Keratinocyte (primary cell): Measurements from ENCODE around the gene PLG. TPM values are rescaled to one million over a fixed set of nuclear protein-coding genes. Genes with fewer than 3 reads are reported as not detected.
A peak's percentile ranks its signal among the peaks of the same experiment; 100 is the strongest.

ENCODE experiments used
- DNase-seq: peaks from one replicate; pipeline ENCODE4 v3.0.0-alpha.2; 2011; ENCODE audit warnings: low read depth, missing footprints, low spot score
- FAIRE-seq: peaks from 2 replicates; lab custom pipeline; 2011; peaks lifted over from hg19 to GRCh38; lab: Jason Lieb, UNC
- H2AFZ ChIP-seq: 2 replicates; pipeline ENCODE4 v1.6.0; 2012; ENCODE audit warnings: low read length, control low read depth, inconsistent platforms; ENCODE audit not compliant: control insufficient read depth
- H3K27ac ChIP-seq: 2 replicates; pipeline ENCODE4 v1.5.1; 2011; ENCODE audit warnings: low read length; ENCODE audit not compliant: control insufficient read depth, insufficient read depth
- H3K27me3 ChIP-seq: 3 replicates; pipeline ENCODE4 v1.6.0; 2011; ENCODE audit warnings: low read length; ENCODE audit not compliant: control insufficient read depth, insufficient read depth; ENCODE audit errors: extremely low read depth
- H3K36me3 ChIP-seq, 2 experiments: 2 replicates in 1 of 2; 3 replicates in 1 of 2; pipeline ENCODE4 v1.5.1; 2011; ENCODE audit warnings: low read length in 2 of 2, mild to moderate bottlenecking in 1 of 2; ENCODE audit not compliant: control insufficient read depth in 2 of 2, insufficient read depth in 2 of 2; ENCODE audit errors: extremely low read depth in 1 of 2
- H3K4me1 ChIP-seq: 3 replicates; pipeline ENCODE4 v1.5.1; 2011; ENCODE audit warnings: low read length; ENCODE audit not compliant: control insufficient read depth, insufficient read depth; ENCODE audit errors: extremely low read depth
- H3K4me2 ChIP-seq: 3 replicates; pipeline ENCODE4 v1.6.0; 2011; ENCODE audit warnings: low read depth, low read length; ENCODE audit not compliant: control insufficient read depth, insufficient read depth; ENCODE audit errors: extremely low read depth
- H3K4me3 ChIP-seq, 3 experiments: fragments of 200-600 bp in 1 of 3; sonication (generic) in 1 of 3; 2 replicates in 2 of 3; 3 replicates in 1 of 3; pipeline ENCODE4 v1.5.1; 2011 to 2016; ENCODE audit warnings: low read length in 3 of 3, mild to moderate bottlenecking in 3 of 3, control low read depth in 2 of 3, inconsistent platforms in 1 of 3, low read depth in 1 of 3, mixed read lengths in 1 of 3, mixed run types in 1 of 3, moderate library complexity in 1 of 3; ENCODE audit not compliant: control insufficient read depth in 2 of 3, insufficient read depth in 2 of 3; ENCODE audit errors: extremely low read depth in 1 of 3
- H3K79me2 ChIP-seq: 2 replicates; pipeline ENCODE4 v1.6.0; 2012; ENCODE audit warnings: low read length; ENCODE audit not compliant: control insufficient read depth, insufficient read depth
- H3K9ac ChIP-seq: 3 replicates; pipeline ENCODE4 v1.6.0; 2011; ENCODE audit warnings: low read length; ENCODE audit not compliant: control insufficient read depth, insufficient read depth; ENCODE audit errors: extremely low read depth
- H3K9me1 ChIP-seq: 3 replicates; pipeline ENCODE4 v1.6.0; 2011; ENCODE audit warnings: low read length; ENCODE audit not compliant: control insufficient read depth, insufficient read depth; ENCODE audit errors: extremely low read depth
- H3K9me3 ChIP-seq: 2 replicates; pipeline ENCODE4 v1.5.1; 2012; ENCODE audit warnings: low read depth, low read length; ENCODE audit not compliant: control insufficient read depth
- H4K20me1 ChIP-seq: 3 replicates; pipeline ENCODE4 v1.6.0; 2011; ENCODE audit warnings: low read length; ENCODE audit not compliant: control insufficient read depth, insufficient read depth; ENCODE audit errors: extremely low read depth
- CTCF ChIP-seq, 3 experiments: IDR thresholded peaks in 1 of 3; conservative IDR thresholded peaks in 1 of 3; optimal IDR thresholded peaks in 1 of 3; 2 replicates in 2 of 3; 3 replicates in 1 of 3; pipeline versions ENCODE3 to v1.5.1; 2011; ENCODE audit warnings: low read length in 3 of 3, mild to moderate bottlenecking in 3 of 3, moderate library complexity in 2 of 3, control low read depth in 1 of 3, inconsistent platforms in 1 of 3; ENCODE audit not compliant: insufficient read depth in 2 of 3; ENCODE audit errors: extremely low read depth in 1 of 3
- EZH2 ChIP-seq: IDR thresholded peaks from one replicate; pipeline ENCODE4 v1.6.1; 2012; ENCODE audit warnings: inconsistent platforms, mild to moderate bottlenecking, low read length, moderate library complexity
- dilution Hi-C: fragments of 300-500 bp; cut with MboI; formaldehyde crosslinking; loops from one replicate; pipeline ENCODE4 v1.7.0; 2020; ENCODE audit warnings: low sequenced_read_pairs; ENCODE audit not compliant: extremely low pct_ligation_motif_present
- polyA plus RNA-seq, 5 experiments: library from polyadenylated mRNA; depleted of rRNA in 3 of 5; stranded (reverse) in 3 of 5; stranded (forward) in 1 of 5; unstranded in 1 of 5; fragments of >200 nt; gene quantifications; 1 replicate in 1 of 5; 2 replicates in 3 of 5; 3 replicates in 1 of 5; pipeline versions ENCODE4 v1.2.1 to v1.2.3, GENCODE V29; 2011 to 2012; ENCODE audit warnings: missing spikeins in 2 of 5, low read depth in 1 of 5, low replicate concordance in 1 of 5

Gene PLG
- polyA plus RNA-seq, 1 donor (not counting 4 experiments of a cell fraction or from before 2014, with no cell fraction given), result not detected

GRCh38 chr6:160790028-160790792 is 88.2 kb downstream of the PLG start:
- Histone ChIP-seq H3K27ac (peak overlapping the region; percentile 92), H3K9ac (peak overlapping the region; percentile 64), H3K9me1 (no peaks in the 10 kb centered on the region), H3K27me3 (no peaks in the 10 kb centered on the region), H2AFZ (peak overlapping the region; percentile 79), H3K4me3 (peak overlapping the region in 2 of 3 experiments; percentile 18 to 20), H3K9me3 (no peaks in the 10 kb centered on the region), H3K36me3 (no peaks in the 10 kb centered on the region), H3K79me2 (no peaks in the 10 kb centered on the region), H3K4me2 (peak overlapping the region; percentile 76), H4K20me1 (no peaks in the 10 kb centered on the region), H3K4me1 (peaks cover 46% of the 10 kb centered on the region)
- FAIRE-seq (no peak), DNase-seq (no peak)
- no peak for TF ChIP-seq EZH2
- no peak for TF ChIP-seq CTCF (optimal IDR thresholded peaks at IDR 0.05 in 1 of 3, IDR thresholded peaks at IDR 0.05 in 1 of 3, conservative IDR thresholded peaks at IDR 0.05 in 1 of 3; ENCODE audit: extremely low read depth in 1 of 3, insufficient read depth in 2 of 3, low read length in 3 of 3)
- dilution Hi-C loops, result no loop called here

GRCh38 chr6:160791459-160791858 is 89.4 kb downstream of the PLG start:
- H3K4me3 ChIP-seq, result peak overlapping the region in 1 of 3 experiments; percentile 25
- DNase-seq (no peak), FAIRE-seq (no peak)
- H3K4me1 ChIP-seq, result peaks cover 47% of the 10 kb centered on the region
- H3K27me3 ChIP-seq, result no peaks in the 10 kb centered on the region
- no peak for TF ChIP-seq EZH2
- TF ChIP-seq CTCF (optimal IDR thresholded peaks at IDR 0.05 in 1 of 3, IDR thresholded peaks at IDR 0.05 in 1 of 3, conservative IDR thresholded peaks at IDR 0.05 in 1 of 3; ENCODE audit: extremely low read depth in 1 of 3, insufficient read depth in 2 of 3, low read length in 3 of 3), result no peak
- peak overlapping the region; percentile 75 for H3K4me2 ChIP-seq
- H3K9me1 ChIP-seq, result no peaks in the 10 kb centered on the region
- dilution Hi-C loops, result no loop called here
- H4K20me1 ChIP-seq, result no peaks in the 10 kb centered on the region
- H3K9me3 ChIP-seq, result no peaks in the 10 kb centered on the region
- no peaks in the 10 kb centered on the region for H3K79me2 ChIP-seq
- no peaks in the 10 kb centered on the region for H3K36me3 ChIP-seq
- peak overlapping the region; percentile 92 for H3K27ac ChIP-seq
- peak overlapping the region; percentile 75 for H2AFZ ChIP-seq
- peak overlapping the region; percentile 60 for H3K9ac ChIP-seq
